Measurements from ENCODE around the gene C22orf15.
A peak's percentile ranks its signal among the peaks of the same experiment; 100 is the strongest.

Gene C22orf15

DNA sequence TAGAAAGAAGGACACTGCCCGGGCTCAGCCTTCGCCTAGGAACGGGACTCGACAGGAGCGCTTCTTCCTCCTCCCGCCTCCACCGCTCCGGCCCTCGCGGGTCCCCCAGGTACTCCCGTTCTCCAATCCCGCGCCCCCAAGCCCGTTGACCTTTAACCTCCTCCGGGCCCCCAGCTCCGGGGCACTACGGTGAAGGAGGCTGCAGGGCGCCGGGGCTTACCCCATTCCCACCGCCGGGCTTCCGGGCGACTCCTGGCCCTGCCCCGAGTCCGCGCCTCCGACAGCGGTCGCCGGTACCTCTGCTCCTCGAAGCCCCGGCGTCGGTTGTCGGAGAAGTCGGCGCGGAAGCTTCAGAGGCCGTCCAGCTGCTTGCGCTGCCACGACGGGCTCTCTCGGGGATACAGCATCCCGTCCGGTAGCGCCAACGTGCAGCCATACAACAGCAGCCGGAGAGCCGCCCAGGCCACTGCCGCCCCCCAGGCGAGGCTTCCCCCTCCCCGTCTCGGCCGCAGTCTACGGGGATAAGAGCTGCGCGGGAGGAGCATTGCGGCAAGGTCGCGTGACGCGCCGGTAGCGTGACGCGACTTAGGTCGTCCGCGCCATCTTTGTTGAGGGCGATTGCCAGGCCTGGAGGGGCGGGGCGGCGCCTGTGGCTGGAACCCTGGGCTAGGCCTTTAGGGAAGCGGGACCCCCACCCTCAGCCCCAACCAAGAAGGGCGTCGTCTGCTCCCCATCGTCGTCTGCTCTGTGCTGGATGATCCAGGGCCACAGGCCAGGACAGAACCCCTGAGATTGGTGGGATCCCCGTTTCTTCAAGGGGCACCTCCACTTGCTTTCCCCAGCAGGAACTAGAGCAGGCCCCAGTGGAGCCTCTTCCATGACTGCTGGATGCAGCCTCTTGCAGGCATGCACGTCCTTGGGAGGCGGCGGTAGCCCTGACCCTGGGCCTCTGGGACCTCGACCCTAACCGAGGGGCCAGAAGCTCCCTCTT is 45.7 kb upstream of the C22orf15 start:
- TF ChIP-seq, protein P1, sequence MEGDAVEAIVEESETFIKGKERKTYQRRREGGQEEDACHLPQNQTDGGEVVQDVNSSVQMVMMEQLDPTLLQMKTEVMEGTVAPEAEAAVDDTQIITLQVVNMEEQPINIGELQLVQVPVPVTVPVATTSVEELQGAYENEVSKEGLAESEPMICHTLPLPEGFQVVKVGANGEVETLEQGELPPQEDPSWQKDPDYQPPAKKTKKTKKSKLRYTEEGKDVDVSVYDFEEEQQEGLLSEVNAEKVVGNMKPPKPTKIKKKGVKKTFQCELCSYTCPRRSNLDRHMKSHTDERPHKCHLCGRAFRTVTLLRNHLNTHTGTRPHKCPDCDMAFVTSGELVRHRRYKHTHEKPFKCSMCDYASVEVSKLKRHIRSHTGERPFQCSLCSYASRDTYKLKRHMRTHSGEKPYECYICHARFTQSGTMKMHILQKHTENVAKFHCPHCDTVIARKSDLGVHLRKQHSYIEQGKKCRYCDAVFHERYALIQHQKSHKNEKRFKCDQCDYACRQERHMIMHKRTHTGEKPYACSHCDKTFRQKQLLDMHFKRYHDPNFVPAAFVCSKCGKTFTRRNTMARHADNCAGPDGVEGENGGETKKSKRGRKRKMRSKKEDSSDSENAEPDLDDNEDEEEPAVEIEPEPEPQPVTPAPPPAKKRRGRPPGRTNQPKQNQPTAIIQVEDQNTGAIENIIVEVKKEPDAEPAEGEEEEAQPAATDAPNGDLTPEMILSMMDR (IDR thresholded peaks at IDR 0.05) = no peak
- Histone ChIP-seq H3K27ac (peak overlapping the region; percentile 56), H3K4me3 (ENCODE audit: low read depth, low read length) (peak overlapping the region; percentile 99), H3K4me1 (peaks cover 2% of the 10 kb centered on the region), H3K4me2 (ENCODE audit: low read length) (peak overlapping the region; percentile 74), H3K9me3 (ENCODE audit: control insufficient read depth, low read length) (no peaks in the 10 kb centered on the region), H3K36me3 (ENCODE audit: control insufficient read depth, insufficient read depth, low read length) (no peaks in the 10 kb centered on the region), H3K27me3 (ENCODE audit: control insufficient read depth, insufficient read depth, low read length) (no peaks in the 10 kb centered on the region), H3K79me2 (peaks cover 3% of the 10 kb centered on the region), H3K9ac (peak overlapping the region; percentile 87), H2AFZ (peak overlapping the region; percentile 95)

DNA sequence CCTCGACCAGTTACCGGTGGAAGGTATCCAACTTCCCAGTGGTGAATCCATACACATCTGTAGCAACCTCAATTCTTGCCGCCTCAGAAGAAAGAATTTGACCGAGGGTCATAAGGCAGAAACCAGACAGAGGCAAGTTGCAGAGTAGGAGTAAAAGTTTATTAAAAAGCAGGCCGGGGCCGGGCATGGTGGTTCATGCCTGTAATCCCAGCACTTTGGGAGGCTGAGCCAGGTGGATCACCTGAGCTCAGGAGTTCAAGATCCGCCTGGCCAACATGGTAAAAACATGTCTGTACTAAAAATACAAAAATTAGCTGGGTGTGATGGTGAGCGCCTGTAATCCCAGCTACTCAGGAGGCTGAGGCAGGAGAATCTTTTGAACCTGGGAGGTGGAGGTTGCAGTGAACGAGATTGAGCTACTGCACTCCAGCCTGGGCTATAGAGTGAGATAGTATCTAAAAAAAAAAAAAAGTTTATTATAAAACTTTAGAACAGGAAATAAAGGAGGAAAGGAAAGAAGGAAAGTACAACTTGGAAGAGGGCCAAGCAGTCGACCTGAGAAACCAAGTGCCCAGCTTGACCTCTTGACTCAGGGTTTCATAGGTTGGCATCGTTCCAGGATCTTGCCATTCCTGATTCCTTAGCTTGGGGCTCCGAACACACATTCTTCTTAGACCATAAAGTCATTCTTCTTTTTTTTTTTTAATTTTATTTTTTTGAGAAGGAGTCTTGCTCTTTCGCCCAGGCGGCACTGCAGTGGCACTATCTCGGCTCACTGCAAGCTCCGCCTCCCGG is 44.2 kb upstream of the C22orf15 start:
- H3K27ac ChIP-seq = no peak overlapping the region
- H3K4me3 ChIP-seq (ENCODE audit: low read depth, low read length) = no peak overlapping the region
- no peak overlapping the region for H3K4me2 ChIP-seq (ENCODE audit: low read length)
- no peak overlapping the region for H2AFZ ChIP-seq
- peaks cover 2% of the 10 kb centered on the region for H3K4me1 ChIP-seq
- TF ChIP-seq, protein P1 (IDR thresholded peaks at IDR 0.05) = no peak
- no peak overlapping the region for H3K9ac ChIP-seq
- H3K9me3 ChIP-seq (ENCODE audit: control insufficient read depth, low read length) = no peaks in the 10 kb centered on the region
- H3K36me3 ChIP-seq (ENCODE audit: control insufficient read depth, insufficient read depth, low read length) = no peaks in the 10 kb centered on the region
- peaks cover 3% of the 10 kb centered on the region for H3K79me2 ChIP-seq
- no peaks in the 10 kb centered on the region for H3K27me3 ChIP-seq (ENCODE audit: control insufficient read depth, insufficient read depth, low read length)

DNA sequence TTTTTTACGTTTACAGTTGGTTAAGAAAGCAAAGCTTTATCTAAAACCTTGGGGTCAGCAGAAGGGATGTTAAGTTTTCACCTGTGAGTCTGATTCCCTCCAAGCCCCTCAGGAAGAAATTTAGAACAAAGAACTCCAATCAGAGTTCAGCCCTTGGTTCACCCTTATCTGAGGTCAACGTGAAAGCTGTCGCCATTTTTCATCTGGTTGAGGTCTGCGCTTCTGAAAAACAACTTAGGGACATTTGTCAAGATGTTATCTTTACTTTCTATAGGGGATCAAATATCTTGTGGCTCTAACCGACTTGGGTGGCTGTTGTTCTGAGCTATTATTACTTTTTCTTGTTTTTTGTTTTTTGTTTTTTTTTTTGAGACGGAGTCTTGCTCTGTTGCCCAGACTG is 41.9 kb upstream of the C22orf15 start:
- H3K79me2 ChIP-seq = peaks cover 3% of the 10 kb centered on the region
- no peak overlapping the region for H3K4me3 ChIP-seq (ENCODE audit: low read depth, low read length)
- H3K4me1 ChIP-seq = peaks cover 4% of the 10 kb centered on the region
- TF ChIP-seq, protein P1 (IDR thresholded peaks at IDR 0.05) = no peak
- no peak overlapping the region for H3K4me2 ChIP-seq (ENCODE audit: low read length)
- H3K36me3 ChIP-seq (ENCODE audit: control insufficient read depth, insufficient read depth, low read length) = no peaks in the 10 kb centered on the region
- no peak overlapping the region for H2AFZ ChIP-seq
- H3K9me3 ChIP-seq (ENCODE audit: control insufficient read depth, low read length) = no peaks in the 10 kb centered on the region
- no peaks in the 10 kb centered on the region for H3K27me3 ChIP-seq (ENCODE audit: control insufficient read depth, insufficient read depth, low read length)
- H3K27ac ChIP-seq = no peak overlapping the region
- H3K9ac ChIP-seq = no peak overlapping the region

DNA sequence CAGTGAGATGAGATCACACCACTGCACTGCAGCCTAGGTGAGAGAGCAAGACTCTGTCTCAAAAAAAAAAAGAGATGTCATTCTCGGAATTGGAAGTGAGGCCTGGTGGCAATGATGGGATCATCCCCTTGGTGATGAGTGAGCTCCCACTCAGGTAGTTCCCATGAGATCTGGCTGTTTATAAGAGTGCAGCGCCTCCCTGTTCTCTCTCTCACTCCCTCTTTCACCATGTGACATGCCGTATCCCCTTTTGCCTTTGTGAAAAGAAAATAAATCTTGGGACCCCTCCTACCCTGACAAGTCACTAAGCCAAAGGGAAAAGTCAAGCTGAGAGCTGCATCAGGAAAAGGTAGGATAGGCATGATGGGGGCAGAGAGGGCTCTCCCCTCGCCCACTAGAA is 40.6 kb upstream of the C22orf15 start:
- no peak overlapping the region for H3K9ac ChIP-seq
- TF ChIP-seq, protein P1 (IDR thresholded peaks at IDR 0.05) = no peak
- no peak overlapping the region for H3K4me3 ChIP-seq (ENCODE audit: low read depth, low read length)
- no peaks in the 10 kb centered on the region for H3K9me3 ChIP-seq (ENCODE audit: control insufficient read depth, low read length)
- peaks cover 3% of the 10 kb centered on the region for H3K79me2 ChIP-seq
- H3K36me3 ChIP-seq (ENCODE audit: control insufficient read depth, insufficient read depth, low read length) = no peaks in the 10 kb centered on the region
- H3K27me3 ChIP-seq (ENCODE audit: control insufficient read depth, insufficient read depth, low read length) = no peaks in the 10 kb centered on the region
- H3K27ac ChIP-seq = no peak overlapping the region
- H3K4me1 ChIP-seq = peaks cover 4% of the 10 kb centered on the region
- H3K4me2 ChIP-seq (ENCODE audit: low read length) = no peak overlapping the region
- H2AFZ ChIP-seq = no peak overlapping the region
